HFFc6 (cell line): Measurements from ENCODE around the gene CBLL2. TPM values are rescaled to one million over a fixed set of nuclear protein-coding genes. Genes with fewer than 3 reads are reported as not detected.
"Not testable (repeated sequence)": the region's sequence is repeated elsewhere in the genome, so short reads cannot be mapped to it uniquely, and the experiment has no call there.

Experiments used
- DNase-seq: peaks from one replicate; pipeline ENCODE4 v3.0.0-alpha.2; 2018
- H3K27ac Mint-ChIP-seq: 2 replicates; pipeline ENCODE4 v1.8.0; 2020; ENCODE audit warnings: mild to moderate bottlenecking, mixed read lengths
- H3K27me3 Mint-ChIP-seq: 2 replicates; pipeline ENCODE4 v1.8.0; 2021; ENCODE audit warnings: mild to moderate bottlenecking, moderate library complexity, mixed read lengths; ENCODE audit not compliant: insufficient read depth
- H3K36me3 Mint-ChIP-seq: 2 replicates; pipeline ENCODE4 v1.8.0; 2021; ENCODE audit warnings: low read depth, mixed read lengths
- H3K4me1 Mint-ChIP-seq: 2 replicates; pipeline ENCODE4 v1.8.0; 2020; ENCODE audit warnings: low read depth, mixed read lengths
- H3K4me3 Mint-ChIP-seq: 2 replicates; pipeline ENCODE4 v1.8.0; 2020; ENCODE audit warnings: mild to moderate bottlenecking, moderate library complexity, mixed read lengths
- H3K9me3 Mint-ChIP-seq: 2 replicates; pipeline ENCODE4 v1.8.0; 2020; ENCODE audit warnings: mild to moderate bottlenecking, mixed read lengths
- CTCF ChIP-seq: fragments of 200-600 bp; sonication (generic); IDR thresholded peaks from 2 replicates; pipeline ENCODE4 v1.5.0; 2021; ENCODE audit warnings: antibody characterized with exemption, mild to moderate bottlenecking
- total RNA-seq, 6 experiments: library from RNA; stranded (reverse); fragmentation: NEBNext Ultra II Directional; extraction: Animal tissue kit (Norgen Biotek cat#: 25700); gene quantifications; 2 replicates in 1 of 6; 3 replicates in 5 of 6; pipeline ENCODE4 v1.2.3, GENCODE V29; 2021

The CBLL2 gene
- total RNA-seq, 6 experiments from 2014 or later = not detected

- Mint-ChIP-seq H3K9me3 (peaks cover 6% of the 10 kb centered on the region; the same call in 1 of the 2 replicates), H3K36me3 (no peaks in the 10 kb centered on the region; the same call in 1 of the 2 replicates), H3K4me1 (peaks cover 8% of the 10 kb centered on the region; the same call in 1 of the 2 replicates), H3K4me3 (no peak overlapping the region), H3K27ac (no peak overlapping the region), H3K27me3 (no peaks in the 10 kb centered on the region)
- TF ChIP-seq CTCF = no peak
- no peak for DNase-seq
Measured at GRCh38 chrX:22278375-22278774, 5.7 kb downstream of the CBLL2 start.

- not testable (repeated sequence) for H3K36me3 Mint-ChIP-seq, H3K27me3 Mint-ChIP-seq, H3K4me1 Mint-ChIP-seq, H3K27ac Mint-ChIP-seq, H3K9me3 Mint-ChIP-seq, H3K4me3 Mint-ChIP-seq, DNase-seq
Measured at GRCh38 chrX:22289209-22289608, 16.5 kb downstream of the CBLL2 start.

- no peak overlapping the region for H3K4me3 Mint-ChIP-seq
- no peaks in the 10 kb centered on the region for H3K36me3 Mint-ChIP-seq
- no peak for TF ChIP-seq CTCF
- DNase-seq = no peak
- H3K4me1 Mint-ChIP-seq = peaks cover 18% of the 10 kb centered on the region
- no peaks in the 10 kb centered on the region for H3K9me3 Mint-ChIP-seq
- H3K27ac Mint-ChIP-seq = no peak overlapping the region
- H3K27me3 Mint-ChIP-seq = peaks cover 2% of the 10 kb centered on the region; the same call in 1 of the 2 replicates
Measured at GRCh38 chrX:22296871-22297270, 24.2 kb downstream of the CBLL2 start.

GRCh38 chrX:22300130-22300529 is 27.4 kb downstream of the CBLL2 start:
- H3K9me3 Mint-ChIP-seq = no peaks in the 10 kb centered on the region
- peaks cover 18% of the 10 kb centered on the region for H3K4me1 Mint-ChIP-seq
- TF ChIP-seq CTCF = no peak
- H3K36me3 Mint-ChIP-seq = no peaks in the 10 kb centered on the region
- H3K4me3 Mint-ChIP-seq = peak overlapping the region; percentile 66
- H3K27me3 Mint-ChIP-seq = no peaks in the 10 kb centered on the region; the same call in 1 of the 2 replicates
- no peak overlapping the region for H3K27ac Mint-ChIP-seq
- DNase-seq = peak; percentile 65

GRCh38 chrX:22310779-22311178 is 38.1 kb downstream of the CBLL2 start:
- TF ChIP-seq CTCF = no peak
- H3K36me3 Mint-ChIP-seq = no peaks in the 10 kb centered on the region
- no peak for DNase-seq
- H3K4me3 Mint-ChIP-seq = no peak overlapping the region
- no peak overlapping the region for H3K27ac Mint-ChIP-seq
- peaks cover 17% of the 10 kb centered on the region for H3K4me1 Mint-ChIP-seq
- no peaks in the 10 kb centered on the region for H3K9me3 Mint-ChIP-seq
- H3K27me3 Mint-ChIP-seq = 0 out of 2 replicates have a peak, but pooled peaks cover 2% of the 10 kb centered on the region

GRCh38 chrX:22313766-22314165 is 41.1 kb downstream of the CBLL2 start:
- Mint-ChIP-seq H3K27ac (no peak overlapping the region), H3K36me3 (no peaks in the 10 kb centered on the region), H3K4me1 (peaks cover 17% of the 10 kb centered on the region), H3K27me3 (no peaks in the 10 kb centered on the region), H3K4me3 (no peak overlapping the region), H3K9me3 (no peaks in the 10 kb centered on the region)
- no peak for DNase-seq
- no peak for TF ChIP-seq CTCF
